Activated CD8-positive, alpha-beta memory T cell treated with anti-CD3 and anti-CD28 coated beads for 4 hours (primary cell): ENCODE results near the gene KDSR.

Experiments used
- DNase-seq, 2 donors: peaks; one replicate each; pipeline ENCODE4 v3.0.0-alpha.2; 2020; ENCODE audit warnings: low read depth in 2 of 2

Gene KDSR

GRCh38 chr18:63303547-63303946, 63.5 kb downstream of the KDSR start:
- DNase-seq: no peak

- no peak for DNase-seq
These were observed 64.2 kb downstream of the KDSR start for GRCh38 chr18:63302636-63303405.

- no peak for DNase-seq
These were observed 64.8 kb downstream of the KDSR start for GRCh38 chr18:63302220-63302619.

GRCh38 chr18:63301434-63301833, 65.6 kb downstream of the KDSR start:
- DNase-seq: no peak

GRCh38 chr18:63299837-63300745, 66.9 kb downstream of the KDSR start:
- no peak for DNase-seq

GRCh38 chr18:63298400-63299365, 68.3 kb downstream of the KDSR start:
- DNase-seq: no peak

GRCh38 chr18:63297687-63298399, 69.2 kb downstream of the KDSR start:
- DNase-seq: no peak

GRCh38 chr18:63293935-63294334, 73.1 kb downstream of the KDSR start:
- no peak for DNase-seq

- DNase-seq: no peak
These were observed 73.9 kb downstream of the KDSR start for GRCh38 chr18:63292831-63293683.

- DNase-seq: no peak
These were observed 75.7 kb downstream of the KDSR start for GRCh38 chr18:63291278-63291677.

- peak in 1 of 2 donors; percentile 31 for DNase-seq
These were observed 76.2 kb downstream of the KDSR start for GRCh38 chr18:63290821-63291200.

- no peak for DNase-seq
These were observed 76.7 kb downstream of the KDSR start for GRCh38 chr18:63290166-63290820.

- no peak for DNase-seq
These were observed 78.7 kb downstream of the KDSR start for GRCh38 chr18:63288311-63288710.

GRCh38 chr18:63287691-63288220, 79.2 kb downstream of the KDSR start:
- DNase-seq: no peak

GRCh38 chr18:63286926-63287325, 80.1 kb downstream of the KDSR start:
- DNase-seq: no peak

GRCh38 chr18:63284827-63285733, 81.9 kb downstream of the KDSR start:
- DNase-seq: no peak

GRCh38 chr18:63284173-63284799, 82.7 kb downstream of the KDSR start:
- DNase-seq: no peak
